RWPE1 (cell line): Measurements from ENCODE around the gene WDFY4.

Source experiments
- CTCF ChIA-PET: fragments of 350-600 bp; sonication (Branson Sonifier 250); formaldehyde crosslinking; extraction: SDS; loops from one replicate; lab custom pipeline; 2021; lab: Yijun Ruan, JAX
- POLR2A ChIA-PET: fragments of 400-600 bp; formaldehyde crosslinking; extraction: SDS; loops from one replicate; lab custom pipeline; 2020; ENCODE audit warnings: antibody characterized with exemption; ENCODE audit not compliant: low non-redundant PET; lab: Yijun Ruan, JAX
- DNase-seq: peaks from one replicate; pipeline ENCODE4 v3.0.0; 2012; ENCODE audit warnings: low spot score
- H3K27ac ChIP-seq: fragments of 450-650 bp; 2 replicates; pipeline ENCODE4 v1.5.1; 2017
- CTCF ChIP-seq: fragments of 450-650 bp; conservative IDR thresholded peaks from 2 replicates; pipeline ENCODE4 v1.5.1; 2017; ENCODE audit warnings: low read depth, mild to moderate bottlenecking

The WDFY4 gene

GRCh38 chr10:48763403-48763965 lies 78.8 kb downstream of the WDFY4 start:
- DNase-seq: no peak
- no peak for TF ChIP-seq CTCF
- CTCF ChIA-PET: no interaction called here
- no peak overlapping the region for H3K27ac ChIP-seq
- POLR2A ChIA-PET: no interaction called here

- DNase-seq: no peak
- ChIA-PET POLR2A (no interaction called here), CTCF (interaction anchor here (0.7 to 1.1 kb wide), 3 partner anchors 19 to 29 kb away, joined by 3 read pairs; no protein-coding TSS in a partner anchor)
- no peak for TF ChIP-seq CTCF
- no peak overlapping the region for H3K27ac ChIP-seq
These were observed 79.8 kb downstream of the WDFY4 start for GRCh38 chr10:48764486-48764885.

GRCh38 chr10:48765039-48765438 lies 80.4 kb downstream of the WDFY4 start:
- ChIA-PET CTCF (interaction anchor here (0.7 to 1.1 kb wide), 3 partner anchors 18 to 29 kb away, joined by 3 read pairs; no protein-coding TSS in a partner anchor), POLR2A (no interaction called here)
- TF ChIP-seq CTCF: no peak
- DNase-seq: no peak
- H3K27ac ChIP-seq: no peak overlapping the region

- no peak for TF ChIP-seq CTCF
- no peak for DNase-seq
- CTCF ChIA-PET: interaction anchor here (1.0 to 1.1 kb wide), 2 partner anchors 18 to 30 kb away, joined by 3 read pairs; no protein-coding TSS in a partner anchor
- no peak overlapping the region for H3K27ac ChIP-seq
- POLR2A ChIA-PET: no interaction called here
These were observed 80.9 kb downstream of the WDFY4 start for GRCh38 chr10:48765527-48765926.

GRCh38 chr10:48767373-48768143 lies 82.9 kb downstream of the WDFY4 start:
- no peak for TF ChIP-seq CTCF
- CTCF ChIA-PET: no interaction called here
- no peak overlapping the region for H3K27ac ChIP-seq
- POLR2A ChIA-PET: no interaction called here
- DNase-seq: no peak

GRCh38 chr10:48768144-48768766 lies 83.6 kb downstream of the WDFY4 start:
- no peak overlapping the region for H3K27ac ChIP-seq

More at GRCh38 chr10:48768144-48768766, 83.6 kb downstream of the WDFY4 start:
- no peak for TF ChIP-seq CTCF
- ChIA-PET POLR2A (no interaction called here), CTCF (no interaction called here)
- DNase-seq: no peak
